ENCODE results near the gene SLC25A28.
"Not testable (repeated sequence)": the region's sequence is repeated elsewhere in the genome, so short reads cannot be mapped to it uniquely, and the experiment has no call there.

The SLC25A28 gene

GRCh38 chr10:99628923-99629624, 8.8 kb upstream of the SLC25A28 start:
- DNase-seq, result no peak

- not testable (repeated sequence) for DNase-seq
Observed at GRCh38 chr10:99625124-99625523, 4.9 kb upstream of the SLC25A28 start.

- no peak for DNase-seq
Observed at GRCh38 chr10:99623919-99624318, 3.7 kb upstream of the SLC25A28 start.

GRCh38 chr10:99621454-99622251, 1.4 kb upstream of the SLC25A28 start:
- DNase-seq, result no peak

- peak; percentile 80 for DNase-seq
Observed at GRCh38 chr10:99620711-99621453, 643 bp upstream of the SLC25A28 start.

GRCh38 chr10:99619090-99619800, 994 bp downstream of the SLC25A28 start:
- DNase-seq, result peak; percentile 21

GRCh38 chr10:99617696-99618095, 2.5 kb downstream of the SLC25A28 start:
- DNase-seq, result no peak

- DNase-seq, result no peak
Observed at GRCh38 chr10:99615426-99615825, 4.8 kb downstream of the SLC25A28 start.

GRCh38 chr10:99612167-99612831, 7.9 kb downstream of the SLC25A28 start:
- DNase-seq, result peak; percentile 67

GRCh38 chr10:99611326-99611725, 8.9 kb downstream of the SLC25A28 start:
- DNase-seq, result no peak

- DNase-seq, result no peak
Observed at GRCh38 chr10:99610221-99610620, 10.0 kb downstream of the SLC25A28 start.

GRCh38 chr10:99609186-99609585, 11.1 kb downstream of the SLC25A28 start:
- no peak for DNase-seq

GRCh38 chr10:99605351-99605750, 14.9 kb downstream of the SLC25A28 start:
- no peak for DNase-seq

GRCh38 chr10:99604862-99605261, 15.4 kb downstream of the SLC25A28 start:
- DNase-seq, result no peak

- DNase-seq, result no peak
Observed at GRCh38 chr10:99598781-99599509, 21.3 kb downstream of the SLC25A28 start.

- DNase-seq, result no peak
Observed at GRCh38 chr10:99598011-99598410, 22.2 kb downstream of the SLC25A28 start.

- DNase-seq, result not testable (repeated sequence)
Observed at GRCh38 chr10:99596708-99597107, 23.5 kb downstream of the SLC25A28 start.

- DNase-seq, result no peak
Observed at GRCh38 chr10:99595770-99596465, 24.3 kb downstream of the SLC25A28 start.

- no peak for DNase-seq
Observed at GRCh38 chr10:99595236-99595635, 25.0 kb downstream of the SLC25A28 start.

- DNase-seq, result no peak
Observed at GRCh38 chr10:99593312-99593711, 26.9 kb downstream of the SLC25A28 start.

- DNase-seq, result no peak
Observed at GRCh38 chr10:99590799-99591198, 29.4 kb downstream of the SLC25A28 start.
